Left forelimb (tissue), 1 donor: ENCODE results near the gene MSMB.

ENCODE experiments used
- DNase-seq: peaks from one replicate; pipeline ENCODE4 v3.0.0-alpha.2; 2018; ENCODE audit warnings: low spot score

The MSMB gene

DNA sequence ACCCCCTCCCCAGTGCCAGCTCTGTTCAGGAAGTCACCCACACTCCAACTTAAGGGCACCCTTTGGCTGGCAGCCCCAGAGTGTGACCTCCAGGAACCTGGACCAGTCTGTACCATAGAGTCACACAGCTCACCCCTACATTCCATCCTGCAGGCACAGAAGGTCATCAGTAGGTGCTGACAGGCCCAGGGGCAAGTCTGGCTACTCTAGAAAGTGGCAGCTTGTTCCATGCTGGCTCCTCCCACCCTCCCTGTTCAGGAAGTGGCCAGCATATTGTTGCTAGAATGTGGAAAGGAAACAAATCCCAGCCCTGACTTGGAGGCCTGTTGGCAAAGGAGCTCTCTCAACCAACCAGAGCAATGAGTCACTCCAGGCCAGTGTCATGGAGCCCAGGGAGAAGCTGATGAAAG is 12.5 kb downstream of the MSMB start:
- no peak for DNase-seq

DNA sequence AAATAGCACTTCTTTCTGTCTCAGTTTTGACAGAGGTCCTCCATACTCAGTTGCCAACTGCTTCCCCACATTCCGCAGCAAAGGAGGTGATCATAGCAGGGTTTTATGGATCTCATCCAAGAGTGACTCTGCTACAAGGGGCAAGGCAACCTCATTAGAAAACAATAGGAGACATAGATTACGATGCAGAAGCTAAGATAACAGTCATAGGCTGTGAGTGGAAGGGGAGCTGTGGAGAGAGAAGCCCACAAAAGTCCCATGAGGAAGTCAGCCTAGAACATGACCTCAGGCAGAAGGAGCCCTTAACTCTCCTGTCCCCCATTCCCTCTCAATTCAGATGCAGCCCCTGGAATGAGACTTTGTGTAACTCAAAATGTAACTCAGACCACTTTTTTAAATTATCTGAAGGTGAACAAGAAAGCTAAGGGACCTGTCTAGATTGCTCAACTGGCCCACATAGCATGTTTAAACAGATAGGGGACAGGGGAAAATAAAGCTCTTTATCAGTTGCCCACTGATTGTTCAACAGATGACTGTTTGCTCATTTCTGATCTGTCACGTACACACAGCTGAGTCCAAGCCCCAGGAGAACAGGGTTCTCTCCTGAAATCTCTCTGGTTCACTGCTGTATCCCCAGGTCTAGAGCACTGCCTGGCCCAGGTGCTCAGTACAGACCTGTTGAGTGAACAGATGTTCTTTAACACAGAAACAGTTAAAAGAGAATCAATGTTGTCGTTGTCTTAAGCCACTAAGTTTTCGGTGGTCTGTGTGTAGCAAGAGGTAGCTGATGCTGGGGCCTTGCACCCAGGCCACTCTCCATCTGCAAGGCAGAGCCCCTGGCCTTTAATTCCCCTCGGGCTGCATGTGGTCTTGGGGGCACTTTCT is 14.2 kb downstream of the MSMB start:
- DNase-seq: no peak

DNA sequence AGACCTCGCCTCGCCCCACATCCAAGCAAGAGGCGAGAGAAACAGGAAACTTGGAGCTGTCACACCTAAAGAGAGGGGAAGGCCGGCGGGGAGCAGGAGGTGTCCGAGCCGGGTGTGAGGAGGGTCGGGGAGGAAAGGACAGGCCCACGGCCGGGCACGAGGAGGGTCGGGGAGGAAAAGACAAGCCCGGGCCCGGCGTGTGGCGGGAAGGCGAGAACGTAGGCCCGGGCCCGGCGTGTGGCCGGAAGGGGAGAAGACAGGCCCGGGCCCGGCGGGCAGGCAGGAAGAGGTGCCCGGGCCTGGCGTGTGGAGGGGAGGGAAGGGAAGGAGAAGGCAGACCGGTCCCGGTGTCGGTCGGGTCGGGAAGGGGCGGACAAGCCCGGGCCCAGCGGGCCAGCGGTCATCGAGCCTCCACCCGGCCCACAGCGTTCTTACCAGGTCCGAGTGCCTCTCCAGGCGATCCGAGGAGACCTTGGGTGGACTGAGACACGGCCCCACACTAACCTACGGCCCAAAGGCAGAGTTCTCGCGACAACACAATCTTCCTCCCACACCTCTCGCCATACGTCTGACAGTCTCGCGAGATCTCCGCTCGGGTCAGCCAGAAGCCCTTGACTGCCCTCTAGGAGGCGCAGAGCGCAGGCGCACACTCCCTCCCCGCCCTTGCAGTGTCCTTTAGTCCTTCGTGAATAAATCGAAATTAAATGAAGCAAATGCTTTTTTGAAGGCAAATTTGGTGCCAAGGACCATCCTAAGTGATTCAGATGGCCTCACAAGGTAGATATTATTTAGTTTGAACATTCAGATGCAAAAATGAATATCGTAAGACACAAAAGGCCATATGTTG is 15.8 kb downstream of the MSMB start, which contains the start of gene NCOA4:
Gene NCOA4 (minus strand): TSS at position 533 of the 847 bp plus-strand sequence. CDS start 13,943 bp downstream, outside the sequence.
- peak; percentile 96 for DNase-seq

DNA sequence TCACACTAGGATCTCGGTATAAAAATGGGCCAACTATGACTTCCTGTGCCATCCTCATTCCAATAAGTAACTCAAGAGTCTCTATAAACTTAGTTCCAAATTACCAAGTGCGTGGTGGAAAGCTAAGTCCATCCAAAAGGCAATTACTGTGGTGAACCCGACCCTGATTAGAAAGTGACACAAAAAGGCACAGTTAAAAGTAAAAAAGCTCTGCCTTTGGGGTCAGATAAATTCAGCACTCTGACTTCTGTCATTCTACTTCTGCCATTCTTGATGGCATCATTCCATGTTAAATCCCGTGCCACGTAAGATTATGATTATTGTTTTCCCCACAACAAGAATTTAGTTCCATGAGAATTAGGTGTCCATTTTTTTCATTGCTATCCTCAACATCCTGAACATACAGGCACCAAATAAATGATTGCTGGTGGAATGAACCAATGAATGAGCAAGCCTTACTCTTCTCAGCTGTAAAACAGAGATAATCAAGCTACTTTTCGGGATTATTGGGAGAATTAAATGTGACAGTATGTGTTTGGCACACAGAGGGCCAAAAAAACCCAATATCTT is 16.5 kb downstream of the MSMB start:
- no peak for DNase-seq

DNA sequence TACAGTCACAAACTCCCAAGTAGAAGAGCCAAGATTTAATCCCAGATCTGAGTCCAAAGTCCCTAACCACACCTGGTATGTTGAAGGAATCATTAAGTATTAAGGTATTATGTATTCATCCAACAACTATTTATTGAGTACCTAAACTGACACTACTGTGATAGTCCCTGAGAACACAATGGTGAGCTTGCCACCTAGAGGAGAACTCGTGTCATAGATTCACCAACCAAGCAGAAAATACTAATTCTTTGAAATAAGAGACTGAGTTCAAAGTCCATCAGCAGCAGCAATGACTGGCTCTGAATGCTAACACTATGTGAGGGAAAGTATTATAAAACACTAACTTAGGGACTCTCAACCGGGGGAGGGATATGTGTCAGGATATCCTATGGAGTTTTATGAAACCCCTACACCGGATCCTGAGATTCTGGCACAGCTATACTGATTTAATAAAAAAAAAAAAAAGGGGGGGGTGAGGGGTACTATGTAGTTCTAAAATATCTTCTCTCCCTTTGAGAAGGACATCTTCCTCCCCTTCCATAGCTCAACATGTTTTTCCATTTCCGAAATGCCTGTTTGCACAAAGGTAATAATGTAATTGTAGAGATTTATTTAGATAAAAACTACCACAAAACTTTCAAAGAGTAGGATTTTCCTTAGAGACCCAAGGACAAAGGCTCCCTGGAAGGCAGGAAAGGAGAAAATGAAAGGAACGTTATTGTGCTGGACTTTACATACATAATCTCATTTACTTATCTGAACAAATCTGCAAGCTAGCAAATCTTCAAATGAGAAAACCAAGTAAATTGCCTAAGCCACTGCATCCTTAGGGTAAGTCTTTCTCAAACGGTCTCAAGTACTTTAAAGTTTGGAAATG is 17.2 kb downstream of the MSMB start:
- DNase-seq: no peak

DNA sequence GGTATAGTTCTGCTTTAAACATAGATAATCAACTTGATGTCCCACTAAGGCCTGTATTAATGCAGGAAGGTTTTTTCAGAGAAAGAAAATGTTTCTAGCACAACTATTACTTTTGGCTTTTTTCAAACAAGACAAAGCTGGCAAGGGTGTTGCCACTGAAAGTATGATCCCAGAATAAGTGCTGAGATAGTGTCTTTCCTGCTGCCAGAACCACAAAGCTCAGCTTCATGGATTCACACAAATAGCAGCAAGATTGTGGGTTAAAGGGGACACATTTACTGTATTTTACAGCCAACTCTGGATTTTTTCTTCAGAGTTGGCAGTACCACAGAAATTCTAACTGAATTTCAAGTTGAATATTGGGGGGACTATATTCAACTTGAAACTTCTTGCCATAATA is 20.0 kb downstream of the MSMB start:
- no peak for DNase-seq

DNA sequence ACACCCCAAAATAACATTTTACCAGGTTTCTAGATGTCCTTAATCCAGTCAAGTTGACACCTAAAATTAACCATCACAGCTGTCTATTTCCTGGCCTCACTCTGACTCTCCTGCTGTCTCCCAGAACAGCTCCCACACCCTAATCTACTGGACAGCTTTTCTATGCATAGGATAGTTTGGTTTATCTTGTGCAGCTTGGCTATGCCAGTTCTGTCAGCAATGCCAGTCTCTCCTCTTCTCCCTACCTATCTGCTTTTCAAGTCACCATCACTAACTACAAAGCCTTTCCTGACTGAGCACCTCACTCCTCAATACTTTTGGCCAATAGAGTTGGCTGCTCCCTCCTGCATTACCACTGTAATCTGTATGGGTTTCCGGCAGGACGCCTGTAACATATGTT is 20.7 kb downstream of the MSMB start:
- DNase-seq: no peak

DNA sequence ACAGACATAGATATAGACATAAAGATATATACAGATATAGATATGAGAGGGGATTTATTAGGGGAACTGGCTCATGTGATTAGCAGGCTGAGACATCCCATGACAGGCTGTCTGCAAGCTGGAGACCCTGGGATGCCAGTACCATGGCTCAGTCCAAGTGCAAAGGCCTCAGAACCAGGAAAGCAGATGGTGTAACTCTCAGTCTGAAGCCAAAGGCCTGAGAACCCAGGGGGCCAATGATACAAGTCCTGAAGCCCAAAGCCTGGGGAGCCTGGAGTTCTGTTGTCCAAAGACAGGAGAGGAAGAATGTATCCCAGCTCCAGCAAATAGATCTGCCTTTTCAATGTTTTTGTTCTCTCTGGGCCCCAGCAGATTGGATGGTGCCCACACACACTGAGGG is 21.1 kb downstream of the MSMB start:
- no peak for DNase-seq

DNA sequence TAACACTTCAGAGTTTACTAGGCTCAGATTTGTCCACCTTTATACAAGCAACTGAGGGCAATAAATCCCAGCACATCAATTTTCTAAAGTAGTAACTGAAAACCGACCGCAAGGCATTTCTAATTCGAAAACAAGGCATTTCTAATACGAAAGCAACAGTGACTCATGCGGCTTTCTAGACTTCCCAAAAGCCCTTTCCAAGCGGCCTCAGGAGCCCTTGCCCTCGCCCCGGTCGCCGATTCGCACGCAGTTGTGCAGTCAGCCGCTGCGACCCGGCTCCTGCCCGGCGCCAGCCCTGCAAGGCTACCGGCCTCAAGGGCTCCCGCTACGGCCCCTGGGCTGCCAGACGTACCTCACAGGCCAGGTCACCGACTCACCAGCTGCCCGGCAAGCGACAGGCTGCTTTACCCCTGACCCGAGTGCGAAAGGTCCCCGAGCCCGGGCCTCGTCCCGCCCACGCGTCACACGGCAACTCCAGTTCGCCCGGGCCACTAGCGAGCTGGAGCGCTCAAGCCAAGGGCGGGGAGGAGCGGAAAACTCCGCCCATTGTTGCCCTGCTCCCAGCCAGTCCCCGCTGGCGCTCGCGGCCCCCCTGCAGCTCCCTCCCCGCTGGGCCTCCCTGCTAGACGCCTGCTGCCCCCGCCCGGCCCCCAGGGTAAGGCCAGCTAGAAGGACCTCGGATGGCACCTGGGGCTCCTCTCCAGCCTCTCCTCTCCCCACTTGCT is 22.9 kb downstream of the MSMB start:
- DNase-seq: peak; percentile 89

DNA sequence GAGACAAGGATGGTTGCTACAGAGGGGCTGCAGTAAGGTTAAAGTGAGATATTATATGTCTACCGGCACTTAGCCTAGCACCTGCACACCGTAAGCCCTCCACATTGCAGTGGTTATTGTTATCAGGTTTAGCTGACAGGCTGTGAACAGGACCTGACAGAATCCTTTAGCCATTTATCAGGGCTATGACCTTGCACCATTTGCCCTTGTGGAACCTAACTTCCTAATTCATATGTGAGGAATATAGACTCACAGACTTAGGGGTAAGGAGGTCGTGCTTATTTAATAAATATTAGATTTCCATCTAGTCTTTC is 25.8 kb downstream of the MSMB start:
- no peak for DNase-seq

DNA sequence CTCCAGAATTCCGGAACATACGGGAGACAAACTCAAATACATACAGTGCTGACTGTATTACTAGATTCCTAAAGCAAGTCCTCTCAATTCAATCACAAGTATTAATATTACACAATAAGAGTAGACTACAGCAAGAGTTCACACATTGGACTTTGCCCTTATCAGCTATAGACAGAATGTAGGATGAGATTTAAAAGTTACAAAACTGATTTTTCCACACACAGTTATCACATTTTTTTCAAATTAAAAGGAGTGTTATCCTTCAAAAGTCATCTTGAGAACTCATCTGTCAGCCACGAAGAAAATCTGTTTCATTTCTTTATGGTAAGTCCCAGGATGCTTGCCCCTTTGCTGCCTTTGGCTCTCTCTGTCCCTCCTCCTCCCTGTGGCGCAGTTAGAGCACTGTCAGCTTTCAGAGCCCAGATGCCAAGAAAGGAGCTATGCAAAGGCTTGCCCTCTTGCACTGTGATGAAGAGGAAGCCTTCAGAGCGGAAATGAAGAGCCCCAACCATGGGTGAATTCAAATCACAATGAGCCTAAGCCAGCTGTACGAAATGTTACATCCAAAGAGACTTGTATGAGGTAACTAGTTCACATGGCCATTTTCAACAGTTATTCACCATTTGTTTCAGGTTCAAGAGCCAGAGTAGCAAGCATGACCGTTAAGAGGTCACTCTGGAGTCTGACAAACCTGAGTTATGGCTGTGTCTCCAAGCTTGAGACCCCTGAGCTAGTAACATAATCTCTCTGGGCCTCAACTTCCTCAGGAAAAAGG is 26.3 kb downstream of the MSMB start:
- DNase-seq: no peak

DNA sequence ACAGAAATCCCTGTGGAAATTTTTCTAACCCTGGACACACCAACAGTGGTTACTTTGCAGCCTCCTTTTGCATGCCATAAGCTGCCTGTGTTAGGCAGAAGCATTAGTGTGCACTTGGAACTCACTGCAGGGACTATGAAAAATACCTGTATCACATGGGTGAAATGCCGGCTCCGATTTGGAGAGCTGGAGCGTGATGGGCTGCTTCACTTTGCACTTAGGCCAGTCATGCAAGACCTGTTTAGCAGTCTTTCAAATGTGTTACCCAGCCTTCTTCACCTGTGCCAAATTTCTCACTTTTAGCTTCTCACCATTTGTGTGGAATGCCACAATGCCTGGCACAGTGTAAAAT is 26.9 kb downstream of the MSMB start:
- no peak for DNase-seq

DNA sequence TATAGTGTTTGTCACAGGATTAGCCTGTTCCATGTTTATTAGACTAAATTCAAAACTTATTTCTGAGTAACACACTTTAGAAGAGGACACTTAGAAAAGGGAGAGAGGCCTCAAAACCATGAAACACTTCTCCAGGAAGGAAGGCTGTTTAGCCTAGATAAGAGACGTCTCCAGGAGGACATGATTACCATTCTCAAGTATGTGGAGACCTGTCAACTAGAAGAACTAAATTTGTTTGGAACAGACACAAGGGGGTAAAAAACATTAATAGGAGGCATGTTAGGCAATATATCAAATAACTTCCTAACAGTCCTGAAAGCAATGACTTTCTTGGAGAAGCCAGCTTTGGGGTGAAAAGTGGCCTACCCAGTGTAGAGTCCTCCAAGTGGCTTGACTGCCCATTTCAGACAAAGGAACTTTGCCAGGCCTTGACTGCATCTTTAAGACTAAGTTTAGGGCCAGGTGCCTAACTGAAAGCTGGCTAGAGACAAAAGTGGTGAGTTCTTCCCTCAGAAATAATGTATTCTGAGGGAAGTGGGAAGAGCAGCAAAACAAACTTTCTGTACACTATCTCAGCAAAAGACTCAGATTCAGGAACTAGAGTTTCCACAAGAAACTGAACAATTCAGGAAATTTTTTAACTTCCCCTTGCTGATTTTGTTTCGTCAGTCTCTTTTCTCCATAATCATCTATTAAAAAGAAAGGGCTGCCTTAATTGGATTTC is 27.5 kb downstream of the MSMB start:
- DNase-seq: no peak

DNA sequence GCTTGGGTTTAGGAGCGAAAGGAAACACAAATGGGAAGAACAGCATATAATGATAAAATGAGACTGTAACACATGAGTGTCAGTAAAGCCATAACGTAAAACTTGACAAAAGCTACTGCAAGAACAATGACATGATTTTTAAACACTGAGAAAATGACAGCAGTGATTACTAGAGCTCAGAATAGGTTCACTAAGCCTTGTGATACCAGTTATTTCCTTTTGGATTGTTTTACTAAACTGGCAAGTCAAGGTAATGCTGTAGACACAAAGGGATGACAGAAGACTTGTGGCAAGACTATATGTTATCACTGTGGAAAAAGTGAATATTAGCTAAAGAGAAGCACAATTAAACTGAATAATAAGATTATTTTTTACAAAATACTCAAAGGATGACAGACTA is 28.3 kb downstream of the MSMB start:
- DNase-seq: no peak

DNA sequence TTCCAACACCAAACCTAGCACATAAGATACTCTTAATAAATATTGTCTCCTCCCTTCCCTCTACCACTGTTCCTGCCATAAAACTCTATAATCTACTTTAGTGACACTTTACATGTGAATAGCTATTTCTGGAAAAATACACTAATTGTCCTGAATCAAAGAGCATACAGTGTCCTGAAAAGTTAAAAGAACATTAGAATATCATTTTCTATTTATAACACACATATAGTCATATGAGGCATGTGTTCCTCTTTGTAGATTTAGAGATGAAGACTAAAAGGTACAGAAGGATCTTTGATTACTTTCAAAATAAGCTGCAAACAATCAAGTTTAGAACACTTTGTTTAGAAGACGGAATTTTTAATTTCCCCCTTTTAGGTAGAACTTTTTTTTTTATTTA is 29.3 kb downstream of the MSMB start:
- DNase-seq: no peak

DNA sequence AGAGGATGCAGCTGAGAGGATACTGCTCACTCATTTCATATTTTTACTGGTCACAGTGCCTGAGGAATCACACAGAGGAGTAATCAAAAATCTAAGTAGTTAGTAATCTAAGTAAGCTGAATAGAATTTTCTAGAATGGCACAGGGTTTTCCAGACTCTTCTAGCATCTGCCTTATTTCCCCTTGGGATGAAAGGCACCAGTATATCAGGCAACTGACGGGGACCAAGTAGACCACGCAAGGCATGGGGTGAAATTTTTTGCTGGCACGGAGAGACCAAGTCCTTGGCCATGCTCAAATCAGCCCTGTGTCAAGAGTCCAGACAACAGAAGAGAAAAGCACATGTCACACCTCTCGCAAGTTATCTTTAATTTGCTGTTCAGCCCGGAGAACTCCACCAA is 29.9 kb downstream of the MSMB start:
- no peak for DNase-seq

DNA sequence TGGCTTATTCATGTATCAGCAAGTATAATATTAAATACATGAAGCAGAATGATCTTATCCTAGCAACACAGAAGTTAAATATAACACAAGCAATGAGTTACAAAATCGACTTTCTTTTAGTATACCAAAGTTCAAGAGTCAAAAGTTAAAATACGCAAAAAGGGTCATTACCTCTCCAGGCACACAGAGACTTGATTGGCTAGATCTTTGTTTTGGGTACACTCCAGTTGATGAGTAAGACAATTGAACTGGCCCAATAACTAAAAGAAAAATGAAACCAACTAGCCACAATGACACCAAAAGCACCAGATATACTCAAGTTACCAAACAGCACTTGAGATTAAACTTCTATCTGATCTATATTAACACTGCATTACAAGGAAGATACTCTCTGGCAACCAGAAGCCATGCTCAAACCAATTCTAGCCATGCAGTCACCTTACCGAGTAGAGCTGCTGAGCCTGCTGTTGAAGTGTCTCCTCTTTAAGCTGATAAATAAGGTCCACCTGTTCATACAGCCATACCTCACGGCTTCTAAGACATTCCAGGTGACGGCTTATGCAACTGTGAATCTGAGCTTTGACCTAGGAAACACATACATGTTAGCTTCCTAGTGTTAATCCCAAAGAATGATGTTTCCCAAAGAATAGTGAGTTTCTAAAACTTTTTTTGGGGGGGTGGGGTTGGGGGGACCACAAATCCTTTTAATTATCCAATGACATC is 31.2 kb downstream of the MSMB start:
- DNase-seq: no peak

DNA sequence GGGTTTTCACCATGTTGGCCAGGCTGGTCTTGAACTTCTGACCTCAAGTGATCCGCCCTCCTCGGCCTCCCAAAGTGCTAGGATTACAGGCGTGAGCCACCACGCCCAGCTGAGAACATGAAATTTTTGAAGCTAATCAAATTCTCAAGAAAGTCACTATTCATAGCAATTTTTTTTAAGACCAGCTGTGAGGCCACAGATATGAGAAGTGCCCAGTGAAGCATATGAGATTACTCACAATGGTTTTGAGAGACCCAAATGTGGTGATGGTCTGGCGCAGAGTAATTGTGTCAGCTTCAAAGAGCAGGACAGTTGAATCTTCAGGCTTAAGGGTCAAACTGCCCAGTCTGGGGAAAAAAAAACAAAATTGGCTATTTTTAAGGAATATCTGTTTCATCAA is 31.9 kb downstream of the MSMB start:
- DNase-seq: no peak

DNA sequence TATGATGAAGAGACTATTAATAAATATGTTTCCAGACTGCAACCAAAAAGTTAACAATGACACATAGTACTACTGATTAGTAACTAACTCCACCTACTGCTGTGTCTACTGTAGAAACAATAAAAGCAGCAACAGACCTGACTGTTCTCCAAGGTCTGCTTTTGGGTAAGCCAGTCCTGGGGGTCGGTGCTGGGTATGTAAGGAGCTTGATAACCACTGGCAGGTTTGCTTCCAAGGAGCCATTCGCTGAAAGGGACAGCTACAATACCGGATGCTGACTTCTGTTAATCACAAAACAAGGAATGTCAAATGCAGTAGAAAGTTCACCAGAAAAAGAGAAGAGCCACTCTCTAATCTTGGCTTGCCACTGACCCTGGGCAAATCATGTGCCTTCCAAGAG is 33.3 kb downstream of the MSMB start:
- DNase-seq: no peak
